Stimulated activated CD4-positive, alpha-beta T cell treated with anti-CD3 and anti-CD28 coated beads, TNF-alpha, amount 100 ng/mL, for 48 hours (primary cell): ENCODE results near the gene UBL4A.
A peak's percentile ranks its signal among the peaks of the same experiment; 100 is the strongest.
"Not testable (repeated sequence)": the region's sequence is repeated elsewhere in the genome, so short reads cannot be mapped to it uniquely, and the experiment has no call there.

Experiments used
- DNase-seq, 3 donors: peaks; one replicate each; pipeline ENCODE4 v3.0.0-alpha.2; 2020; ENCODE audit warnings: low read depth in 3 of 3

Gene UBL4A

DNA sequence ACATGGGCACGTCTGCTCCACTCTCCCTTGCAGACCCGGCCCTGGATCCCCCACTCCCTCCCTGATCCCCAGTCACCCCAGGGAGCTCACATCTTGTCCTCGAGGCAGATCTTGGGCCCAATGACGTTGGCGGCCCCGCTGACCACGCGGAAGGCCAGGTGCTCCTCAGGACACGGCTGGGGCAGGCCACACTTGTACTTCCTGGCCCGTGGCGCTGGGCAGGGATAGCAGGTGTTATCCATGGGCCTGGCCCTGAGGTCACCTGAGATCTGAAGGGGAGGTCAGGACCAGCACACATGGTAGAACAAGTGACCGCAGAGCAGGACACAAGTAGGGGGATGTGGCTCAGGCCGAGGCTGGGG lies 21.9 kb upstream of the UBL4A start:
- DNase-seq, result no peak

DNA sequence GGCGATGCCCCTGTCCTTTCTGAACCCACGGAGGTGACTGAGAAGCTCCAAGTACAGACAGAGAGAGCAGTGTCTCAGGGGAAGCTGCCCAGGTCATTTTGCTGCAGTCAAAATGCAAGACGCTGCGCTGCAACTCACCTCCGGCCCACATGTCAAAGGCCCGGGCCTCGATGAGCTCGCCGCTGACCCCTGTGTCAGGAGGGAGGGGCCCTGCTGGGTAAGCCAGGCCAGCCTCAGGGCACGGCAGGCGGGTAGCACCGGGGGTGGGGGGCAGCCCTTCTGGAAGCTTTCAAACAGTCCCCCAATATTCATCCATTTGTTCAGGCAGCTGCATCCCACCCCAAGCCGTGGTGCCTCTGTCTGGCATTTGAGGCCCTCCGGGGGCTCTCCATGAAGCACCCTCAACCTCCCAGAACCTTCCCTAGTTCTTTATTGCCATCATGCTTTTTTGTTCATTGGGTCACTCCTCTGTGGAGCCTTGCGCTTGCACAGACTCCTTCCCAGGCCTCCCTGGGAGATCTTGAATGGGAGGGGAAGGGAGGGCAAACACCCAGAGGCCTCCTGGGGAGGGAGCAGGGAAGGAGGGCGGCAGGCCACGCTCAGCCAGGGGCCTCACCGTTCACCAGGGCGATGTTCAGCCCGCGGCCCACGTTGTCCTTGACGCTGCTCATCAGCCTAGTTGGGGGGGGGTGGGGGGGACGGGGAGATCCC lies 21.4 kb upstream of the UBL4A start:
- no peak for DNase-seq

DNA sequence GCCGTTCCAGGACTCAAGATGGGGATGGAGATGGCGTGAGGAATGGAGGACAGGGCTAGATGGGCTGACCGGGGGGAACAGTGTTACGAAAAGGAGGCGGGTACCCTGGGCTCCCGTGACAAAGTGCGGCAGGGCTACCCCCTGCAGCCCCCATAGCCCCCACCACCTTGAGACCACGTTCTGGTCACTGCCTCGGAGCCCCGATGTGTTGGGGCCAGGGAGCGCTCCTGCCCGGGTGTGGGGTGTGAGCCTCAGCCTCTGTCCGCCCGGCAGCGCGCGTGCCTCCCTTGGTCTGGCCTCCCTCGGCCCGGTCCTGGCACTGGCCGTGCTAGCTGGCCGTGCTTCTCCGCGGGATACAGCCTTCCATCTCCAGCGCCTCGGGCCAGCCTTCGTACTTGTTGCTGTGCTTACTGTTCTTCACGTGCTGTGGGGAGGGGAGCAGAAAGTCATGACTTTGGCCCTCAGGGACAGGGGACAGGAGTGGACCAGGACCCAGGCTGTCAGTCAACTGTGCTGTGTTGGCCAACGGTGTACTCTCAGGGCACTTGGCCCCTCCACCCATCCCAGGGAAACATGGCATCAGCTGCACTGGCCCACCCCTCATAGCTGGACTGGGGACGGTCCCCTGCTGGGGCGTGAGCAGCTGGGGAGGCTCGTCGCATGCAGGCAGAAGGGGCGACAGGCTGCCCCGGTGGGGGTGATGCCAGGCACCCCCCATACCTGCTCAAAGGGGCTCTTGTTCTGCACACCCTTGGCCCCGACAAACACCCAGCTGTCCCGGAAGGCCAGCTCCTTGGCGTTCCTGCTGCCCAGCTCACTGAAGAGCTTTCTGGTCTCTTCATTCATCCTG lies 20.3 kb upstream of the UBL4A start:
- DNase-seq, result no peak

DNA sequence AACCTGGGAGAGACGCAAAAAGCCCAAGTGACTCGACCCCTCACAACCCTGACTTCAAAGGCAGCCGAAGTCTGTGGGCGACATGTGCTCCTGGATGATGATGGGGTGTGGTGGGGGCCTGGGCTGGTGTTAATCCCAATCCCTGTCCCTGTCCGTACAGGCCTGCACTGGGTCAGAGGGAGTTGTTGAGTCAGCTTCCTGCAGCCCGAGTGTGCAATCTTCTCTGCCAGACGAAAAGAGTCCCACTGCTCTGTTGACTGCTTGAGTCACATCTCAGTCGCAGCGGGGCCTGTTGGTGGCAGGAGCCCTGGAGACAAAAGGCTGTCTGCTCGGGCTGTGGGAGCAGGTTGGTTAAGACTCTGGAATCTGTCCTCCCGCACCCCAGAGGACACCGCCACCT lies 19.3 kb upstream of the UBL4A start:
- DNase-seq, result no peak

DNA sequence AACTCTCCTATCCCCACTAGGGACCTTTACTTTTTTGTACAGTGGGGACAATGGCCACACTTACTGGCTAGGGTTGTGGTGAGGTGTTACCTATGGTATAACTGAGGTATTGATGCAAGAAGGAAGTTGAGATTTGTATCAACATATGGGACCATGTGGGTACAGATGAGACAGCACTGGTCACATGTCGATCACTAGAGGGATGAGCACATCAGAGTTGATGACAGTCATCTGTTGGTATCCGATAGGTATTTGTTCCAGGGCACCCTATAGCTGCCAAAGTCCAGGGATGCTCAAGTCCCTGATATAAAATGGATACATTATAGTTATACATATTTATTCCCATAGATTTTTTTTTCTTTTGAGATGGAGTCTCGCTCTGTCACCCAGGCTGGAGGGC lies 16.6 kb upstream of the UBL4A start:
- no peak for DNase-seq

DNA sequence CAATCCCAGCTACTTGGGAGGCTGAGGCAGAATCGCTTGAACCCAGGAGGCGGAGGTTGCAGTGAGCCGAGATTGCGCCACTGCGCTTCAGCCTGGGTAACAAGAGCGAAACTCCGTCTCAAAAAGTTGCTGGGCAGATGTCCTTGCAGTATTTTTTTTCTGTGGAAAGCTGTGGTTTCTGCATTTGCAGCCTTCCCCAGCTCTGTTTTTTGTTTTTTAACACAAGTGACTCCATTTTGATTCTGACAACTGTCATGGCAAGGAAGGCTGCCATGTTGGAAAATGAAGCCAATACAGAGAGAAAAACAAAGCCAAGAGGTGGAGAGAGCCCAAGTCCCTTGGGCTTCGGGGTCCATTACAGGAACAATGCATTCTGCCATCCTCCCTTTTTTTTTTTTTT lies 15.7 kb upstream of the UBL4A start:
- no peak for DNase-seq

DNA sequence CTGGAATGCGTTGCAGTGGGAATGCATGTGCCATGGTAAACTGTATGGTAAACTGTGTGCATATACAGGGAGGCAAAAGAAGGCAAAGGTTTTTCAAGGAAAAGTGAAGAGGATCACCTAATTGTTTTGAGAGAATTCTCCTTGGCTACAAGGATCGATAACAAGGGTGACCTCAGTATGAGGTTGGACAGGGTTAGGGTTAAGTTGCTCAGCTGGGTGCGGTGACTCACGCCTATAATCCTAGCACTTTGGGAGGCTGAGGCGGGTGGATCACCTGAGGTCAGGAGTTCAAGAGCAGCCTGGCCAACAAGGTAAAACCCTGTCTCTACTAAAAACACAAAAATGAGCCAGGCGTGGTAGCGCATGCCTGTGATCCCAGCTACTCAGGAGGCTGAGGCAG lies 15.0 kb upstream of the UBL4A start:
- not testable (repeated sequence) for DNase-seq

DNA sequence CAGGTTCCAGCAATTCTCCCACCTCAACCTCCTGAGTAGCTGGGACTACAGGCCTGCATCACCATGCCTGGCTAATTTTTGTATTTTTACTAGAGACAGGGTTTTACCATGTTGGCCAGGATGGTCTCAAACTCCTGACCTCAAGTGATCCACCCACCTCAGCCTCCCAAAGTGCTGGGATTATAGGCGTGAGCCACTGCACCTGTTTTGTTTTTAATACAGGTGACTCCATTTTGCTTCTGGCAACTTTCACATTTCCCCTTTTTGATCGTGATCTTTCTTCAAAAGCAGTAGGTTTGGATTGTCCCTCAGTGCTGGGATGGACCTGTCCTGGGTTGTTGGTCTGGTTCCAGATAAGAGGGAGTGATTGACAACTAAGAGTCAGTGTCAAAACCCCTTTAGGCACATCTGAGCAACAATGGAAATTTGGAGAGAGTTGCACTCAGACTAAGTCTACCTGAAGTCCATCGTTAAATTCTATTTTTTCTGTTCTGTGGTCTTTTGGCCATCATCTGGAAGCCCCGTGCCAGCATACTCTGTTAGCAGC lies 10.2 kb upstream of the UBL4A start:
- DNase-seq, result not testable (repeated sequence)

DNA sequence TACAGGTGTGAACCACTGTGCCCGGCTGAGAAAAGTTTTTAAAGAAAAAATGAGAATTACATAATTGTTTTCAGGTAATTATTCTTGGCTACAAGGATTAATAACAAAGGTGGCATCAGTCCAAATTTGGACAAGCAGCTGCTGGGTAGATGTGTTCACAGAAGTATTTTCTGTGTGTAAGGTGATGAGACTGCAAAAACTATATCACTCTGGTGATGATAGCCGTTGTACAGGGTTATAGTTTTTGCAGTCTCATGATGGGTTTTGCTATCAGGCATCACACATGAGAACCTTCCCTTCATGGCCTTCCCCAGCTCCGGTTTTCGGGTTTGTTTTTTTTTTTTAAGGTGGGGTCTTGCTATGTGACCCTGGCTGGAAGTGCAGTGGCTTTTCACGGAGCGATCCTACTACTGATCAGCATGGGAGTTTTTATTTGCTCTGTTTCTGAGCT lies 9.1 kb upstream of the UBL4A start:
- no peak for DNase-seq

DNA sequence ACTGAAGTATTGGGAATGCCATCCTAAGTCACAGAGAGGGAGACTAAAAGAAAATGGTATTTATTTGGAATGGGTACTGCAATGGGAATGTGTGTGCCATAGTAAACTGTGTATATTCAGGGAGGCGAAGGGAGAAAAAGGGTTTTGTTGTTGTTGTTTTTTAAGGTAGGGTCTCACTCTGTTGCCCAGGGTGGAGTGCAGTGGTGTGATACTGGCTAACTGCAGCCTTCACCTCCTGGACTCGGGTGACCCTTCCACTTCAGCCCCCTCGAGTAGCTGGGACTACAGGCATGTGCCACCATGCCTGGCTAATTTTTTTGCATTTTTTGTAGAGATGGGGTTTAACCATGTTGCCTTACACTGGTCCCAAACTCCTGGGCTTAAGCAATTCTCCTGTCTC lies 8.3 kb upstream of the UBL4A start:
- DNase-seq, result no peak

DNA sequence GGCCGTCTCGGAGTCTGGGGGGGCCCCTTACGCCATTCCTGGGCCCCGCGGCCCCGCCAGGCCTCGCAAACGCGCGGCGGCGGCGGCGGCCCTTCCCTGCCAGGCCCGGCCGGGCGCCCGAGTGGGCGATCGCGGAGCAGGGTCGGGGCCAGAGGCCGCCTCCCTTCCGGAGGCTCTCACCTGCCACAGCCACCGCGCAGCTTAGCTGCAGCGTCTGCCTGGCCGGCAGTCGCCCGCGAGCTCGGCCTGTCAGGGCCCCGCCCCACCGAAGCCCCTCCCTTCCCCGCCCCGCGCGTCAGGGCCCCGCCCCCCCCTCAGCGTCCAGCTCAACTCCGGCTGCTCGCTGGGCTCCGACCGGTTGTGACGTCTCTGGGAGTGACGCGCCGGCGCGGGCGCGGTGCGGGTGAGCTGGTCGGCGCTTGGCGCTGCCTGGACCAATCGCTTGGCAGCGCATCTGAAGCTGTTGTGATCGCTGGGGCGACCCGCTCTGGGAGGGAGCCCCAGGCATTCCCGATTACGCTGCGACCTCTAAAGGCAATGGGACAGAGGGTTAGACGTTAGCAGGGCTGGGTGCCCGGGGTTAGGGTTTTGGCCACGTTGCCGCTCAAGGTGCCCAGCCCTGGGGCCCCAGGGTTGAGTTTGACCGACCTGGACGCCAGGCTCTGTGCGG lies 4.1 kb upstream of the UBL4A start, which contains the start of gene SLC10A3:
Gene SLC10A3 (minus strand): TSS at position 216 of the 670 bp plus-strand sequence. CDS start 1,689 bp downstream, outside the sequence.
- peak; percentile 76 to 85 (median 77) for DNase-seq

DNA sequence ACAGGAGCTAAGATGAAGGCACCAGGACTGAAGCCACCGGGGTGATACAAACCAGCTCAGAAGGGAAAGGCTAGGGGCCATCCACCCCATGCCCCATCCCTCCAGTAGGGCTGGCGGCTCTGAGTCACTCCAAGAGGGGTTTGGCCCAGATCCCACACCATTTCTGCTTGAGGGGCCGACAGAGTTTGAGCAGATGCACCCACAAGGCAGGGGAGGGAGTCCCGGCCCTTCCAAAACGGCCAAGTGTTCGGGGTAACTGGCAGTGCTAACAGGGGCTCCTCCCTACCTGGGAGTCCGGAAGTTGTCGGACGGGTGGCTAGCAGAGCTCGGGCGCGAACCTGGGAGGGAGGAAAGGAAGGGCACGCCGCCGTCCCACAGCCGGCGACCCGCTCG lies 3.6 kb upstream of the UBL4A start:
- DNase-seq, result no peak

DNA sequence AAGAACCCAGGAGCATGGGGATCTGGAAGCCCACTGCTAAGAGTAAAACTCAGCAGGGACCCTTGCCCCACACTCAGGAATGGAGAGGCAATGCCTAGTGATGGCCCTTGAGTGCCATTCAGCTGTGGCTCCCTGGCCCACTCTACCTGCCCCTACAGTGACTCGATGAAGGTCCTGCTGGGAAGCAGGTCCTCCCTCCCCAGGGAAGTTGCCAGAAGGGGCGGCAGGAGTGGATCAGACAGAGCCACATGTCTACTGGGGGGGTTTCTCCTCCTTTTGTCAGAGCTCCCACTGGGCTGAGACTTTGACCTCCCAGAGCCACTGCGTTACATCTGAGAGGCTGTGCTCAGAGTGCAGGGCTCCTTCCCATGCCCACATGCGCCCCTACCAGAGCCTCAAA lies 2.8 kb upstream of the UBL4A start:
- DNase-seq, result no peak

DNA sequence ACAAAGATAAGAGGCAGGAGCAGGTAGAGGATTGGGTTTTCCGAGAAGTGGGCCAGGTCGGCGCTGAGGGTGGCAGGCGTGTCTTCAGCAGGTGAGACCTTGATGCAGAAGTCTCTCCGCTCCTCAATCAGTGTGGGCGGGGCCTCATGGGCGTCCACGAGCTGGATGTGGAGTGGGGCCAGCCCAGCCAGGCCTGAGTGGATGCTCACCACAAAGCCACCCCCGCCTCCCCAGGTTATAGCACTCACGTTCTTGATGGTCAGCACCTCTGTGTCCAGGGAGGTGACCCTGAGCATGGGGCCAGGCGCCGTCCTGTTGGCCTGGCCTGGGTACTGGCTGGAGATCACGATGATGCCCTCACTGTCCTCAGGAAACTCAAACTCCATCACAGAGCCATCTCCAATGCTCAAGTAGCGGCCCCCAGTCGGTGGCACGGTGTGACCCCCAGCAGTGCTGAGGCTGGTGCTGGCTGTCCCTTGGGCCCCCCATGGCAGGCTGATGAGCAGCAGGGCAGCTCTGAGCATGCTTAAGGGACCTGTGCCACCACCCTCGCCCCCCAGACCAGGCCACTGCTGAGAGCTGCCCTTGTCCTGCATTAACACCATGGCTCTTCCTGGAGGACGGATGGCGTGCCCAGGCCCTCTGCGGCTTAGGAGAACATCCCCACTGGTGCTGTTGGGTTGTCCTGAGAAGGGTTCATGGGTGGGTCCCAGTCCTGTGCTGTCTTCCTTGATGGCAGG lies 2.1 kb upstream of the UBL4A start:
- DNase-seq, result no peak

DNA sequence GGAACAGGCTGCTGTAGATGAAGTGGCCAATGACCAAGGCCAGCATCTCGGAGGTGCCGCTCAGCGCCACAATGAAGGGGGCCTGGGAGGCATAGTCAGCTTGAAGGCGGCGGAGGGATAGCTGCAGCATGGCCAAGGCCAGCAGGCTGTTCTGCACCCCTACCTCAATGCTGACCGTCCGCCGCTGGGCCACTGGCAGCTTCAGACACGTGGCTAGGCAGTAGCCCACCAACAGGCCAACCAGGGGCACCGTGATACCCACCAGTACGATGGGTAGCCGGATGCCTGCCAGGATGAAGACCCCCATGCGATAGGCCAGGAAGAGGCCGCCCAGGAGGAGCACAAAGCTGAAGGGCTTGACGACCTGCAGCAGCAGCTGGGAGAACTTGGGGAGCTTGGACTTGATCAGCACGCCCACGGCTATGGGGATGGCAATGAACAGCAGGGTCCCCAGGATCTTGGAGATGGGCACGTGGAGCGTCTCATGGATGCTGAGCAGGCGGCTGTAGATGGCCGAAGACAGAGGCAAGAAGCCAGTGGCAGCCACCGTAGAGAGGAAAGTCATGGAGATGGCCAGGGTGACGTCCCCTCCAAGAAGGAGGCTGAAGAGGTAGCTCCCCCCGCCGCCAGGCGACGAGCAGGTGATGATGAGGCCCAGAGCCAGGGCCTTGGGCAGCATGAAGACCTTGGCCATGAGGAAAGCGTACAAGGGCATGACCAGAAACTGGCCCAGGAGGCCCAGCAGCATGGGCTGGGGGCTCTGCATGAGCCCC lies 1.3 kb upstream of the UBL4A start:
- no peak for DNase-seq

DNA sequence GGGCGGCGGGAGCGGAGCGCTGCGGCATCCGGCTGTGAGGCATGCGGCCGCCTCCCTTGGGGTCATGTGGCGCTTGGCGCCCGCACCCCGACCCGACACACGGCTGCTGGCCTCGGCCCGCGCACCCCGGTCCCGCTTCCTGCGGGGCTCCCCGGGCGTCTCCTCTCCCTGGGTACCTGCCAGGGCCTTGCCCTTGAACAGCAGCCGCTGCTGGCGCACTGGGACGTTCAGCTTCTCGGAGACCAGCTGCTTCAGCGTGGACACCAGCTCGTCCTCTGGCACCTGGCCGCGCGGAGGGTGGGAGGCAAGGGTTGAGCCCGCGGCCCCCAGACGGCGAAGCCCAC lies 391 bp downstream of the UBL4A start:
- DNase-seq, result no peak

DNA sequence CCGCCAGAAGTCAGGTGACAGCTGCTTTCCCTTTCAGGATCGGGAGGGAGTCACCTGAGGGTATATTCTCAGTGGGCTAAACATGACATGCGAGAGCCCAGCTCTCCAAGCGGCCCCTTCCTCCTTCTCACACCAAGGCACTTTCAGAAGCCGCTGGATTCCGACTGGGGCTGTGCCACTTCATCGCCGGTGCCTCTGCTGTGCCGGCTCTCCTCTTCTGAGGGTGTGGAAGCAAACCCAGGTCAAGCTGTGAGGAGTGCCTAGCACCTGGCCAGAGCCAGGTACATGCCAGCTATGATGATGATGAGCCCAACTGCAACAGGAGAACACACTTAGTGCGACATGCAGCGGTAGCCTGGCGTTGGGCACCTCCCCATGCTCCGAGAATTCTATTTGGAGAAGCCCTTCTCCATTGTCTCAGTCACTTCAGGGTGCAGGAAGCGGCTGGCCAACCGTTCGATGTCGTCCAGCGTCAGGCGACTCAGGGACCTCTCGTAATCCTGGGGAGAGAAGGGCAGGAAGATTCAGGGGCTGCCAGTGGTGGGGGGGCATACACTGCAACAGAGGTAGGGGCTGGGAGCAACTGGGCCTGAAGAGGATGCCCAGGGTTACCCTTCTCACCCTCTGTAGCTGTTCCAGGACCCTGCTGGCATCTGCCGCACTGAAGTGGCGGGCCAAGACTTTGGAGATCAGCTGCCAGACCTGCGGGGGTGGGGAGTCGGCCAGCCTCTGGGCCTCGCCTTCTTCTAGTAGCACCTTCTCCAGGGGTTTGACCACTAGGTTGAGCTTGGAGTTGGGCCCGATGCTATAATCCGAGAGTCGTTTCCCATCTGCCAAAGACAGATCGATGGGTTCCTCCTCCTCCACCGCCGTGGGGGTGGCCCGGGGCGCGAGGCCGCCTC lies 1.0 kb downstream of the UBL4A start:
- no peak for DNase-seq

DNA sequence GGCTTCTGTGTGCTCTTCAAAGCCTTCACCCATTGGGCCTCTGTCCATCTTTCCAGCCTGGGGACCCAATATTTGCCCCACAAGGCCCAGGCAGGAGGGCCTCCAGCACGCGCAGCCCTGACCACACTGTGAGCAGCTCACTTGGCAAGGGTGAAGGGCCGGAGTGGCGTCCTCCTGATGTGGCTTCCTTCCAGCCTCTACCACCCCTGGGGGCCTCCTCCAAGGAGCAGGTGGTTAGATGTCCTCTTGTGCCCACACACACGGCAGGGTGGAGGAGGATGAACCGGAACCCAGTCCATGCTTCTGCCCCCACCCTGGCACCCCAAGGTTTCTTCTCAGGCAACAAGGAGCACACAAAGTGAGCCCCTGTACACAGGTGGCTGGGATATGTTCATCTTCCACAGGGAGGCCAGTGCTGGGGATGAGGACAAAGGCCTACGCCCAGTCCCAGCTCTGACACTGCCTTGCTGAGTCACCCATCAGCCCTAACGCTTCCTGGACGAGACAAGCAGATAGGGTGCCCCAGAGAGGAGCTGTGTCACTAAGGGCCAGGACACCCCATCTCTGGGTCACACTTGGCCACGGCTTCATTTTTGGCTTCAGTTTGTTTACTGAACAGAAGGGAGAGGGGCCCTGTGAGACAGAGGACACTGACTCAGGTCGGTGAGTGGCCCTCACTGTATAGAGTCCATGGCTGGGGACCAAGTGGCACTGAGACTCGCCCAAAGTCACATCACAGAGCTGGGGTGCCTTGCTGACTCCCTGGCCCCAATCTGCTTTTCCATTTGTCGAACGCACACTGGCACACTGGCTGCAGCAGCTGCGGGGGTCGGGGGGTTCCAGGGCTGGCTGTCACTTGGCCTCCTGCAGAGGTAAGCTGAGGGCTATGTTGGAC lies 1.9 kb downstream of the UBL4A start:
- DNase-seq, result no peak

DNA sequence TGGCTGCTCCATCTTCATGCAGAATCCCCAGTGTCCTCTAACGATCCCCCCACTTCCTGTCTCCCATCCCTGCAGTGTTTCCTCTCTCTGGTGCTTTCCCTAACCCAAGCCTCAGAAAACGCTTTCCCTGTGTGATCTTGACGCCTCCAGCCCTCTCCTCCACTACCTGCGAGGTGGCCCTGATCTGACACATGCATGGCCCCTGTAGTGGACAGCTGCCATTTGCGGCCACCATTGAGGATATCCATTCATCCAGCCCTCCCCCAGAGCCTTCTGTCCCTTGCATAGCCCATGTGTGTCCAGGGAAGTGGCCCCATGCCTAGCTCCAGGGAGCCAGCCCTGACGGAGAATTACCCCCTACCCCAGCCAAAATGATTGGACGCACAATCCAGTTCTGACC lies 3.1 kb downstream of the UBL4A start:
- DNase-seq, result no peak
